ENCODE results near the gene SLIT3.
"Not testable (repeated sequence)": the region's sequence is repeated elsewhere in the genome, so short reads cannot be mapped to it uniquely, and the experiment has no call there.

SLIT3 gene

DNA sequence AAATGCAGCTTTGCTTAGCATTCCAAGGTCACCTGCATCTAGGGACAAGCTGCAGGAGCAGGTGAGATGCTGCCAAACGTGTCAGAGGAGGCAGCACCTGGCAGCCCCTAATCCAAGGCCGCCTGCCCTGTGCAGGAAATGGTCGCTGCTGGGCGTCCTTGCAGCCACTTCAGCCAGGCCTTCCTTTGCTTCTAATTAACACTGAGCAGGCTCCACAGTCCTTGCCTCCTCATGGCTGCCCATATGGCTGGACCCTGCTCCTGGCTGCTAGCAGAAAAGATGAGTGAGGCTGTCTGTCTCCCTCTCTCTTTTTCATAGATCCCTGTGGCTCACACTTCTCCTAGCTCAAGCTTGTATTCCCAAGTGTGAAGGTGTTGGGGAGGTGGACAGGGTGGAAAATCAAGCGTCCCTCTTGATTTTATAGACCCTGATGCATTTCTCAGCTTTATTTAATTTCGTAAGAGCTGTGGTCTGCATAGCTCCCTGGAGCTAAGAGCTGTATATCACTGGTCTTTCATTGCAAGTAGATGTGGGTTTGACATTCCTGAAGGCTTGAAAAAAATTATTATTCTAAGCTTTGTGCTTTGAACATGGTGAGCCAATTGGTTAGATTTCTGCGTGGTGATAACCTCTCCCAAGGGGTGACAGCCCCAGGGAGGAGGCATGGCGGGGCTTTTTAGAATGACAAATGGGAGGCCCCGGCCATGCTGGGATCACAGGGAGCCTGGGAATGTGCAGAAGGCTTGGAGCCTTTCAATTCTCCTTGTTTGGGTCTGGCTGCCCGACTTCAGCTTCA, 193.8 kb downstream of the SLIT3 start:
- Histone ChIP-seq H3K27me3 (no peaks in the 10 kb centered on the region), H3K4me1 (peaks cover 10% of the 10 kb centered on the region; the same call in 1 of the 2 replicates), H3K4me3 (ENCODE audit: low read depth, low read length) (no peak overlapping the region), H3K36me3 (no peaks in the 10 kb centered on the region; the same call in 1 of the 2 replicates), H3K9me3 (no peaks in the 10 kb centered on the region)
- TF ChIP-seq, protein P1, sequence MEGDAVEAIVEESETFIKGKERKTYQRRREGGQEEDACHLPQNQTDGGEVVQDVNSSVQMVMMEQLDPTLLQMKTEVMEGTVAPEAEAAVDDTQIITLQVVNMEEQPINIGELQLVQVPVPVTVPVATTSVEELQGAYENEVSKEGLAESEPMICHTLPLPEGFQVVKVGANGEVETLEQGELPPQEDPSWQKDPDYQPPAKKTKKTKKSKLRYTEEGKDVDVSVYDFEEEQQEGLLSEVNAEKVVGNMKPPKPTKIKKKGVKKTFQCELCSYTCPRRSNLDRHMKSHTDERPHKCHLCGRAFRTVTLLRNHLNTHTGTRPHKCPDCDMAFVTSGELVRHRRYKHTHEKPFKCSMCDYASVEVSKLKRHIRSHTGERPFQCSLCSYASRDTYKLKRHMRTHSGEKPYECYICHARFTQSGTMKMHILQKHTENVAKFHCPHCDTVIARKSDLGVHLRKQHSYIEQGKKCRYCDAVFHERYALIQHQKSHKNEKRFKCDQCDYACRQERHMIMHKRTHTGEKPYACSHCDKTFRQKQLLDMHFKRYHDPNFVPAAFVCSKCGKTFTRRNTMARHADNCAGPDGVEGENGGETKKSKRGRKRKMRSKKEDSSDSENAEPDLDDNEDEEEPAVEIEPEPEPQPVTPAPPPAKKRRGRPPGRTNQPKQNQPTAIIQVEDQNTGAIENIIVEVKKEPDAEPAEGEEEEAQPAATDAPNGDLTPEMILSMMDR (IDR thresholded peaks at IDR 0.05; ENCODE audit: low read depth, low read length), result no peak
- DNase-seq, result peak; percentile 39

DNA sequence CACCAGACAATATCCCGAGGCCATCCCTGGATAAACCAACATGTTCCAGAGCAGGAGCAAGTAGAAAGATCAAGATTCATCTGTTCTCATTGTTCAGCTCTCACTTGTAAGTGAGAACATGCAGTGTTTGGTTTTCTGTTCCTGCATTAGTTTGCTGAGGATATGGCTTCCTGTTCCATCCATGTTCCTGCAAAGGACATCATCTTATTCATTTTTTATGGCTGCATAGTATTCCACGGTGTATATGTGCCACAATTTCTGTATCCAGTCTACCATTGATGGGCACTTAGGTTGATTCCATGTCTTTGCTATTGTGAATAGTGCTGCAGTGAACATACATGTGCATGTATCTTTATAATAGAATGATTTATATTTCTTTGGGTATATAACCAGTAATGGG, 195.4 kb downstream of the SLIT3 start:
- not testable (repeated sequence) for DNase-seq; H3K4me3 ChIP-seq (ENCODE audit: low read depth, low read length); H3K9me3 ChIP-seq; H3K27me3 ChIP-seq; H3K36me3 ChIP-seq
- H3K4me1 ChIP-seq, result peaks cover 10% of the 10 kb centered on the region

DNA sequence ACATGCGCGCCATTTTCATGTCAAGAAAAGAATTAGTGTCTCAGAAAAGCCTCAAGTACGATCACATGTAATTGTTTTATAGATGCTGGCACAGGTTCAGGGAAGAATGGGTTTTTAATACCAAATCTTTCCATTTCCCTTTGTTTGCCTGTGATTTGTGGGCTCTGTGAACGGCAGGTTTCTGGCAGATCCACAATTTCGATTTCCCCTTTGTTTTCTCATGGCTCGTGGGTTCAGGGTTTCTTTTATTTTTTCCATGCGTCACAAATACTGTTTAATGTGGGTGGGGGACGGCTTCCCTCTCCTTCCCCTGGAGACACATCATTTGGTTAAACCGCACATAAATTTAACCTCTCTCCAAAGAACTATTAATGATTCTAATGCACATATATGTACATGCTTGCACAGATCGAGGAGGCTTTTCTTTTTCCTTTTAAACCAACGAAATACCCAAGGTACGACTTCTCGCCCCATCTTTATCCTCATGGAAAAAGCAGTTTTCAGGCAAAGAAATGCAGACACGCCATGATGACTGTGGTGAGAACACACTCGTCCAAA, 195.9 kb downstream of the SLIT3 start:
- no peaks in the 10 kb centered on the region; the same call in 1 of the 2 replicates for H3K36me3 ChIP-seq
- DNase-seq, result no peak
- TF ChIP-seq, protein P1 (IDR thresholded peaks at IDR 0.05; ENCODE audit: low read depth, low read length), result no peak

DNA sequence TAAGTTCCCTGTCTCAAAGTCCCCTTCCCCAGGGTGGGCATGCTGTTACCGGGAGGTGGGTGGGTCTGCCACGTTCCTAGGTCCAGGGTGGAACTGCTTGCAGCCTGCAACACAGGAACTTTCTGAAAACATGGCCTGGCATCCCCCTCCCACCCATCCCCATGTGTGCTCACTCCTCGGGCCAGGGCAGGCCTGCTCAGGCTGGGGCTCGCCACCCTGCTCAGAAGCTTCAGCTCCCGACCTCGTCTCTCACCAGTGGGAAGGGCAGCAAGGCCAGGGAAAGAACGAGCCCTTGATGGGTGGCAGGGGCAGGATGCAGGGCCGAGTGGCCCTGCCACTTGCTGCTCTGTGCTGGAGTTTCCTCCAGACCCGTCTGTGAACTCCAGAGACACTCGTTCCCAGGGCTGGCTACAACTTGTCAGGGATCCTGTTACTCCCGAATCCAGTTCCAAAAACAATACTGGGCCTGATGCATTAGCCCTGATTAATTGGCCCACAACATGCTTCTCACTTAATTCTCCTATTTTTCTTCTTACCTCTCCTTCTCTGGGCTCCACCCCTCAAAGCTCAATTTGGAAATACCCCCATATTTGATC, 197.3 kb downstream of the SLIT3 start:
- TF ChIP-seq, protein P1 (IDR thresholded peaks at IDR 0.05; ENCODE audit: low read depth, low read length), result no peak
- Histone ChIP-seq H3K4me3 (ENCODE audit: low read depth, low read length) (no peak overlapping the region), H3K36me3 (no peaks in the 10 kb centered on the region), H3K27me3 (no peaks in the 10 kb centered on the region), H3K9me3 (no peaks in the 10 kb centered on the region), H3K4me1 (peaks cover 23% of the 10 kb centered on the region)
- DNase-seq, result no peak

More for the DNA sequence above, 195.9 kb downstream of the SLIT3 start:
- Histone ChIP-seq H3K27me3 (no peaks in the 10 kb centered on the region), H3K4me3 (ENCODE audit: low read depth, low read length) (no peak overlapping the region), H3K9me3 (no peaks in the 10 kb centered on the region), H3K4me1 (peaks cover 16% of the 10 kb centered on the region)

DNA sequence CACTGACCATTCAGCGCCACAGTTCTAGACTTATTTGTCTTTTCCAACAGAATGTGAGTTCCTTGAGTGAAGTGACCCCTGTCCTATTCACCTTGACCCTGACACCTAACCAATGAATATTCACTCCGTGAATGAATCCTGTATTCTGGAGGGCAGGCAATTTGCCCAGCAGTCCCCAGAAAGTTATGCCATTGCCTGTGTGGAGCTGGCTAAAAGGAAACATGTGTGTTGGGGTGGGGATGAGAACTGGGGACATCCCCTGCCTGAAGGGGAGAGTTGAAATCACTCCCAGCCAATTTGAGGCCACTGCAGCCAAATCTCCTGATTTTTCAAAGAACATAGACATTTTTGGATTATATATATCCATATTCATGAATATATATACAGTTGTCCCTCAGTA, 199.0 kb downstream of the SLIT3 start:
- H3K36me3 ChIP-seq, result no peaks in the 10 kb centered on the region
- no peaks in the 10 kb centered on the region for H3K27me3 ChIP-seq
- H3K4me1 ChIP-seq, result peaks cover 20% of the 10 kb centered on the region
- DNase-seq, result no peak
- TF ChIP-seq, protein P1 (IDR thresholded peaks at IDR 0.05; ENCODE audit: low read depth, low read length), result no peak
- H3K9me3 ChIP-seq, result no peaks in the 10 kb centered on the region
- no peak overlapping the region for H3K4me3 ChIP-seq (ENCODE audit: low read depth, low read length)

DNA sequence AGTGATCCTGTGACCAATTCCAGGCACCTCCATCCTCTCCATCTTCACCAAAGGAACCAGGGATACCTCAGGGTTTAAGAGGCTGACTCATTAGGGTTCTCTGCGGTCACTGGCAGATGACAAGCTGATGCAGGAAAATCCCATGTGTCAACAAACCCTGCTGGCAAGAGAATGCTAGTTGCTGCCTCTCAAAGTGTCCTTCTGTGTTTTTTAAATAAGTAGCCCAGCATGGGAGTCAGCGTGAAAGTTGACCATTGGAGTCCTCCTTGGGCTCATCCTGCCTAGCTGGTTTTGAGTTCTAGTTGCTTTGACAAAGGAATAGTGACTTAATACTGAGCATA, 200.2 kb downstream of the SLIT3 start:
- TF ChIP-seq, protein P1 (IDR thresholded peaks at IDR 0.05; ENCODE audit: low read depth, low read length), result no peak
- DNase-seq, result no peak
- H3K4me1 ChIP-seq, result peaks cover 20% of the 10 kb centered on the region
- H3K9me3 ChIP-seq, result no peaks in the 10 kb centered on the region
- no peaks in the 10 kb centered on the region for H3K27me3 ChIP-seq
- no peak overlapping the region for H3K4me3 ChIP-seq (ENCODE audit: low read depth, low read length)
- no peaks in the 10 kb centered on the region for H3K36me3 ChIP-seq

All from BE2C (cell line).